HCT116 (cell line): Measurements from ENCODE around the gene CDH13.

Experiments
- CEBPB ChIP-seq: IDR thresholded peaks from 2 replicates; pipeline ENCODE4 v1.6.1; 2012; ENCODE audit warnings: low read depth
- EGR1 ChIP-seq: IDR thresholded peaks from 2 replicates; pipeline ENCODE4 v1.6.1; 2012; ENCODE audit warnings: low read depth
- EZH2 ChIP-seq: fragments of 200-600 bp; sonication (generic); IDR thresholded peaks from 2 replicates; pipeline ENCODE4 v1.6.1; 2017; ENCODE audit warnings: antibody characterized with exemption, mixed run types
- EZH2phosphoT487 ChIP-seq: fragments of 200-600 bp; IDR thresholded peaks from 2 replicates; pipeline ENCODE4 v1.6.1; 2018; ENCODE audit warnings: antibody characterized with exemption, borderline replicate concordance
- POLR2A ChIP-seq: IDR thresholded peaks from 2 replicates; pipeline ENCODE4 v1.7.0; 2011; ENCODE audit warnings: borderline replicate concordance; ENCODE audit not compliant: insufficient read depth, insufficient read length; ENCODE audit errors: extremely low read depth
- POLR2AphosphoS5 ChIP-seq: IDR thresholded peaks from 2 replicates; pipeline ENCODE4 v1.6.1; 2011; ENCODE audit warnings: mild to moderate bottlenecking, low read depth, low read length, moderate library complexity
- RAD21 ChIP-seq: IDR thresholded peaks from 2 replicates; pipeline ENCODE4 v1.6.1; 2012; ENCODE audit warnings: low read depth, mild to moderate bottlenecking
- SP1 ChIP-seq: IDR thresholded peaks from 2 replicates; pipeline ENCODE4 v1.6.1; 2012; ENCODE audit warnings: low read depth
- TF ChIP-seq, protein P1 (sequence below): IDR thresholded peaks from 2 replicates; pipeline ENCODE4 v1.6.1; 2012; ENCODE audit warnings: low read depth
- TF ChIP-seq, protein P2 (sequence below), 3 experiments: fragments of 200-600 bp in 1 of 3; sonication (generic) in 1 of 3; IDR thresholded peaks in 2 of 3; conservative IDR thresholded peaks in 1 of 3; 2 replicates each; pipeline ENCODE4 v1.5.1; 2012 to 2017; ENCODE audit warnings: low read depth in 2 of 3, low read length in 2 of 3, antibody characterized with exemption in 1 of 3, borderline replicate concordance in 1 of 3, control low read depth in 1 of 3, mild to moderate bottlenecking in 1 of 3, mixed read lengths in 1 of 3, mixed run types in 1 of 3, moderate library complexity in 1 of 3; ENCODE audit not compliant: insufficient read depth in 1 of 3
- TF ChIP-seq, protein P3 (sequence below): IDR thresholded peaks from 2 replicates; pipeline ENCODE4 v1.6.1; 2012
- TF ChIP-seq, protein P4 (sequence below): IDR thresholded peaks from 2 replicates; pipeline ENCODE4 v1.6.1; 2012

DNA sequence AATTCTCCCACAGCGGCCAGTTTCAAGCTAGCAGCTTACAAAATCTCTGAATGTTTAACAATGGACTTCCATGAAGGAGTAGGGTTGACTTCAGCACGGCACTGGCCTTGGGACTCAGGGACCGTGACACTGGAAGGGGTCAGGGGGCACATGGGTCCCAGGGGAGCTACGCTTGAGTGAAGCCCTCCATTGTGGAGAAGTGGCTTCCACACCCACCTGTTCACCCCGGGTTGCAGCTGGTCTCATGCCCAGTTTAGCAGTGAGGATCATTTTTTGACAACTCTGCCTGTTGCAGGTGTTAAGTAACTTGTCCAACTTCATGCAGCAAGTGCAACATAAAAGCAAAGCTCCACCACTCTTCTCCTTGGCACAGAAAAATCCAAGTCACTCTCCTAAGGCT is 510.2 kb downstream of the CDH13 start:
- TF ChIP-seq, protein P1, sequence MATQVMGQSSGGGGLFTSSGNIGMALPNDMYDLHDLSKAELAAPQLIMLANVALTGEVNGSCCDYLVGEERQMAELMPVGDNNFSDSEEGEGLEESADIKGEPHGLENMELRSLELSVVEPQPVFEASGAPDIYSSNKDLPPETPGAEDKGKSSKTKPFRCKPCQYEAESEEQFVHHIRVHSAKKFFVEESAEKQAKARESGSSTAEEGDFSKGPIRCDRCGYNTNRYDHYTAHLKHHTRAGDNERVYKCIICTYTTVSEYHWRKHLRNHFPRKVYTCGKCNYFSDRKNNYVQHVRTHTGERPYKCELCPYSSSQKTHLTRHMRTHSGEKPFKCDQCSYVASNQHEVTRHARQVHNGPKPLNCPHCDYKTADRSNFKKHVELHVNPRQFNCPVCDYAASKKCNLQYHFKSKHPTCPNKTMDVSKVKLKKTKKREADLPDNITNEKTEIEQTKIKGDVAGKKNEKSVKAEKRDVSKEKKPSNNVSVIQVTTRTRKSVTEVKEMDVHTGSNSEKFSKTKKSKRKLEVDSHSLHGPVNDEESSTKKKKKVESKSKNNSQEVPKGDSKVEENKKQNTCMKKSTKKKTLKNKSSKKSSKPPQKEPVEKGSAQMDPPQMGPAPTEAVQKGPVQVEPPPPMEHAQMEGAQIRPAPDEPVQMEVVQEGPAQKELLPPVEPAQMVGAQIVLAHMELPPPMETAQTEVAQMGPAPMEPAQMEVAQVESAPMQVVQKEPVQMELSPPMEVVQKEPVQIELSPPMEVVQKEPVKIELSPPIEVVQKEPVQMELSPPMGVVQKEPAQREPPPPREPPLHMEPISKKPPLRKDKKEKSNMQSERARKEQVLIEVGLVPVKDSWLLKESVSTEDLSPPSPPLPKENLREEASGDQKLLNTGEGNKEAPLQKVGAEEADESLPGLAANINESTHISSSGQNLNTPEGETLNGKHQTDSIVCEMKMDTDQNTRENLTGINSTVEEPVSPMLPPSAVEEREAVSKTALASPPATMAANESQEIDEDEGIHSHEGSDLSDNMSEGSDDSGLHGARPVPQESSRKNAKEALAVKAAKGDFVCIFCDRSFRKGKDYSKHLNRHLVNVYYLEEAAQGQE = no peak
- TF ChIP-seq, protein P2, sequence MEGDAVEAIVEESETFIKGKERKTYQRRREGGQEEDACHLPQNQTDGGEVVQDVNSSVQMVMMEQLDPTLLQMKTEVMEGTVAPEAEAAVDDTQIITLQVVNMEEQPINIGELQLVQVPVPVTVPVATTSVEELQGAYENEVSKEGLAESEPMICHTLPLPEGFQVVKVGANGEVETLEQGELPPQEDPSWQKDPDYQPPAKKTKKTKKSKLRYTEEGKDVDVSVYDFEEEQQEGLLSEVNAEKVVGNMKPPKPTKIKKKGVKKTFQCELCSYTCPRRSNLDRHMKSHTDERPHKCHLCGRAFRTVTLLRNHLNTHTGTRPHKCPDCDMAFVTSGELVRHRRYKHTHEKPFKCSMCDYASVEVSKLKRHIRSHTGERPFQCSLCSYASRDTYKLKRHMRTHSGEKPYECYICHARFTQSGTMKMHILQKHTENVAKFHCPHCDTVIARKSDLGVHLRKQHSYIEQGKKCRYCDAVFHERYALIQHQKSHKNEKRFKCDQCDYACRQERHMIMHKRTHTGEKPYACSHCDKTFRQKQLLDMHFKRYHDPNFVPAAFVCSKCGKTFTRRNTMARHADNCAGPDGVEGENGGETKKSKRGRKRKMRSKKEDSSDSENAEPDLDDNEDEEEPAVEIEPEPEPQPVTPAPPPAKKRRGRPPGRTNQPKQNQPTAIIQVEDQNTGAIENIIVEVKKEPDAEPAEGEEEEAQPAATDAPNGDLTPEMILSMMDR (IDR thresholded peaks at IDR 0.05 in 2 of 3, conservative IDR thresholded peaks at IDR 0.05 in 1 of 3; ENCODE audit: borderline replicate concordance in 1 of 3, insufficient read depth in 1 of 3, low read depth in 2 of 3, low read length in 2 of 3) = no peak
- TF ChIP-seq EZH2 (no peak), EZH2phosphoT487 (no peak), POLR2AphosphoS5 (no peak), POLR2A (no peak), SP1 (no peak), EGR1 (no peak), RAD21 (no peak), CEBPB (no peak)
- TF ChIP-seq, protein P3, sequence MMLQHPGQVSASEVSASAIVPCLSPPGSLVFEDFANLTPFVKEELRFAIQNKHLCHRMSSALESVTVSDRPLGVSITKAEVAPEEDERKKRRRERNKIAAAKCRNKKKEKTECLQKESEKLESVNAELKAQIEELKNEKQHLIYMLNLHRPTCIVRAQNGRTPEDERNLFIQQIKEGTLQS = no peak
- TF ChIP-seq, protein P4, sequence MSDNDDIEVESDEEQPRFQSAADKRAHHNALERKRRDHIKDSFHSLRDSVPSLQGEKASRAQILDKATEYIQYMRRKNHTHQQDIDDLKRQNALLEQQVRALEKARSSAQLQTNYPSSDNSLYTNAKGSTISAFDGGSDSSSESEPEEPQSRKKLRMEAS = no peak
